LNCAP (cell line): ENCODE measurements around the gene ROBO1.

ENCODE experiments used
- CTCF ChIP-seq: fragments of 450-650 bp; IDR thresholded peaks from 2 replicates; pipeline ENCODE4 v1.5.1; 2017; ENCODE audit warnings: mild to moderate bottlenecking

Gene ROBO1

GRCh38 chr3:79414035-79414434 lies 353.8 kb downstream of the ROBO1 start:
- no peak for TF ChIP-seq CTCF

GRCh38 chr3:79412537-79412936 lies 355.3 kb downstream of the ROBO1 start:
- TF ChIP-seq CTCF, result no peak

DNA sequence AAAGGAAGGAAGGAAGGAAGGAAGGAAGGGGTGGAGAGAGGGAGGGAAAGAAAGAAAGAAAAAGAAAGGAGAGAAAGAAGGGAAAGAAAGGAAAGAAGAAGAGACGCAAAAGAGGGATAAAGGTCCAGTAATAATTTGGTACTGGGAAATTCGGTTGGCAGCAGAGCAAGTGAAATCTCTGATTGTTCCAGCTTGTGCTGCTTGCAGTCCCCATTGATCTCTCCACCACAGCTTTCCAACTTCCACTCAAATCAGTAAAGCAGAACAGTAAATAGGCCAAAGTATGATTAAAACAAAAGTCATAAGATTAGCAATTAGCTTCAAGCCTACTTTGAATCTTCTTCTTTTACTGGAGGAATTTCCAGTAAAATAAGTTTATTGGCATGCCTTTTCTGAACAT lies 357.2 kb downstream of the ROBO1 start:
- no peak for TF ChIP-seq CTCF

GRCh38 chr3:79410136-79410535 lies 357.7 kb downstream of the ROBO1 start:
- TF ChIP-seq CTCF, result no peak

DNA sequence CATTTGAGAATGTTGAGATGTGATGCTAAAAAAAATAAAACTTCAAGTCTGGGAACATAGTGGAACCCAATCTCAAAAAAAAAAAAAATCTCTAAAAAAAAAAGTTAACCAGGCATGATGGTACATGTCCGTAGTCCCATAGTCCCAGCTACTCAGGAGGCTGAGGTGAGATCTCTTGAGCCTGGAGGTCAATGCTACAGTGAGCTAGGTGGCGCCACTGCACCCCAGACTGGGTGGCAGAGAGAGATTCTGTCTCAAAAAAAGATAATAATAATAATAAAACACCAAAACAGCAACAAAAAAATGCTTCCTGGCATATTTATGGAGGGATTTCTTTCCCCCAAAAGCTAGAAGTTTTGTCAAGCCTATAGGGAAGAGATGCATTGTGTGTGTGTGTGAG lies 361.6 kb downstream of the ROBO1 start:
- peak; percentile 33; the same call in 1 of the 2 replicates for TF ChIP-seq CTCF

- no peak for TF ChIP-seq CTCF
These were observed 362.6 kb downstream of the ROBO1 start for GRCh38 chr3:79405183-79405582.

DNA sequence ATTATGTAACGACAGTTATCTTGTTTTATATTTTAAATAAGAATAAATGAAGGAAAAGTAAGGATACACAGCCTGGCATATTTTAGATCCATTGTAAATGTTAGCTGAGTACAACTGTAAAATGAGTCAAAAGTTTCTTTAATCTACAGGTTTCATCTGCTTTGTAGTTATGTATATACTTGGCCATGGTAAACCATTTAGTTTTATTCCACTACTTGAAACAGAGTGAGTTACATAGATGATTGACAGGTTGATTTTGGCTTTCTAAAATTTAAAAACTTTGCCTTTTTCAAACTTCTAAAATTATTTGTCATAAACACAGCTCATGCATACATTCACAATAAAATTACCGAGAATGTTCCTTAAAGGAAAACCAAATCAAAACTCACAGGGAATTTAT lies 371.2 kb downstream of the ROBO1 start:
- TF ChIP-seq CTCF, result no peak

GRCh38 chr3:79392479-79392878 lies 375.3 kb downstream of the ROBO1 start:
- TF ChIP-seq CTCF, result no peak
